GM19328 (cell line): ENCODE measurements around the gene GAREM1.

Source experiments
- ATAC-seq: cut with Tn5 transposase; IDR thresholded peaks from one replicate; pipeline ENCODE4 v1.9.1; 2021; ENCODE audit warnings: mild to moderate bottlenecking, moderate library complexity; ENCODE audit not compliant: unreplicated experiment

GAREM1 gene

GRCh38 chr18:32335228-32335627 lies 135.5 kb downstream of the GAREM1 start:
- ATAC-seq = no peak

GRCh38 chr18:32333781-32334180 lies 136.9 kb downstream of the GAREM1 start:
- ATAC-seq = no peak

DNA sequence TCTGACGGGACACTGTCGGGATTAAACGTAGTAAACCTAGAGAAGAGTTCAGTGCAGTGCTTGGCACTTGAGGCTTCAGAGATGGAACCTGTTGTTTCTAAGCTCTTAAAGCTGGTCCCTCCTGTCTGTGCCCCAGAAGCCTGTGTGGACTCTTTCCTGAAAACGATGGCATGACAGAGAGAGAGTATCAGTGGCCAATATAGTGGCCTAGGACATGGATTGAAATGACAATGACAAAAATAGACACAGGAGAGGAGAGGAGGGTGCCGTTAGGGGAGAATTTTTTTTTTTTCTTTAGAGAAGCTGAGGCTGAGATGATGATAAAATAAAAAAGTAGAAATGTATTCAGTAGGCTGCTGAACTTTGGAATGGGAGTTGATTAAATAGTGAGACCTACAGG lies 138.0 kb downstream of the GAREM1 start:
- no peak for ATAC-seq

GRCh38 chr18:32328974-32329373 lies 141.7 kb downstream of the GAREM1 start:
- no peak for ATAC-seq

DNA sequence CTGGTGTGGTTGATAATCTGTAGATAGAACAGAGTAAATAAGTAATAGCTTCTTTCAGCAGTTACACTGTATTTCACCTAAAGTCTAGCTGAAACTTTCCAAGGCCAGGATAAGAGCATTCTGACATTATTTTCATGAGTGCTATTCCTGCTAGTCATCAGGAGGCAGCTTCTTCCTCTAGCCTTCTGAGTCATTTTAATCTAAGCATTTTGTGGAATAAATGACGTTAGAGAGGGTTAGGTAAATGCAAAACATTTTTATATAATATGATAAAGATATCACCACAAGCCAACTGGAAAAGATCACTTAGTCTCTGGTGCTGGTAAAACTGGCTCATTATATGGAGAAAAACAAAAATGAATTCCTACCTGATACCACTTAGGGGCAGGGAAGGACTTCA lies 142.3 kb downstream of the GAREM1 start:
- no peak for ATAC-seq

- no peak for ATAC-seq
Observed at GRCh38 chr18:32326450-32327308, 144.0 kb downstream of the GAREM1 start.

DNA sequence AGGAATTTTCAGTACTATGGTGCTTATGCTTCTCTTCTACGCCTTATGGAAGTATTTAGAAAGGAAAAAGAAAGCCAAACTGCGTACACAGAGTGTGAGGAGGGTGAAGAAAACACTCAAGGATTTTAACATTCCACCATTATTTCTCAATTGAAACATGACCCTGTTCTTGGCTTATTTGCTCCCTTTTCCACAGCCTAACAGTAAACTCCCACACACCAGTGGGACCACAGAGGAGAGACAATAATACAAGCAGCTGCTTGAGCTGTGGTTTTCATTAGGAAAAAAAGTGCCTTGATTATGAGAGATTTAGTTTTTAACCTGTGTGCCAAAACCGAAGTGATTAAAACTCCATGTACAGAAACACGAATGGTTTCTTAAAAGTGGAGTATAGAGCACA lies 146.5 kb downstream of the GAREM1 start:
- no peak for ATAC-seq

GRCh38 chr18:32321826-32322225 lies 148.9 kb downstream of the GAREM1 start:
- ATAC-seq = no peak

DNA sequence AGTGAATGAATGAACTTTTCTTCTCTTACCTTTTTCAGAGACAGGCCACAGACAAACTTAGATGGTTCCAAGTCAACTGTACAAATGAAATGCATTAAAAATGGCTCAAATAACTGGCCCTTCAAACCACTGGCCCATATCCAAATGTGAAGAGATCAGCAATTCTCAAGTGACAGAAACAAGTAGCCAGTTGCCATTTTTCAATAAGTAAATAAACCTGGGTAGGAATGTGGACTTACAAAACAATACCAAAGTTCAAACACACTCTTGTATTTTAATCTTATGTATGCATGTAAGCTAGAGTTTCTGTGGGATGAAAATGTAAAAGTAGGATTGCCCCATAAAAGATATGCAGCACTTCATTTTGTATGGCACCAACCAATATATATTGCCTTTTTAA lies 151.6 kb downstream of the GAREM1 start:
- ATAC-seq = no peak

DNA sequence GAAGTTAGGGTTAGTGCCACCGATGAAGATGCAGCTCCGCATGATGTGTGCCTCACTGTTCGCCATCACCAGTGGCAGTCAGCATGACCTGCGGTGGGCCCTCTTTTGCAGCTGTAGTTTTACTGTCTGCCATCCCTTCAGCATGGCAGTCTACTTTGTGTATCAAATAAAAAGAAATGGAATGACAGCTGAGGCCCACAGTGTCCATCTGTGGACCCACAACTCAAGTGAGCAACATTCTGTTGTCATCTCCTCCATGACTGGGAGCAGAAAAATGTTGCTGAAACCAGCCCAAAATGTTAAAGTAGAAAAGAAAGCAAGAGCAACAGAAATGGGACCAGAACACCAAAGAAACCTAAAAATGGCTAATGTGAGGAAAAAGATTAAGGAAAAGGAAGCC lies 152.1 kb downstream of the GAREM1 start:
- ATAC-seq = no peak

DNA sequence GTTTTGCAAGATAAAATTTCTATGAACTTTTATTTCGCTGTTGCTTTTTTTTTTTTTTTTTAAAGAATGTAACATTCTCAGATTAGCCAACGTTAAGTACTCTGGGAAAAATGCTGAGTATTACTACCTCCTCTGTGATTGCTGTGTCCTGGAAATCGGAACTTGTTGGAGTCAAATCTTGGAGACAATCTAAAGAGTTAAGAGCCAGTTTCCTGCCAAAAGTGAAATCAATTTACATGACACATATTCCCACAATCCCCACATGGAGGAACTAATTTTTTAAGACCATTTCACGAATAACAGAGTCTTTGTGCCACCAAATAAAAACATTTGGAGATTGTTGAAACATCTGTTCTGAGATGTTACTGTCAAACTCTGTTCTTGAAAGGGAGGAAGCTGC lies 153.0 kb downstream of the GAREM1 start:
- ATAC-seq = no peak

DNA sequence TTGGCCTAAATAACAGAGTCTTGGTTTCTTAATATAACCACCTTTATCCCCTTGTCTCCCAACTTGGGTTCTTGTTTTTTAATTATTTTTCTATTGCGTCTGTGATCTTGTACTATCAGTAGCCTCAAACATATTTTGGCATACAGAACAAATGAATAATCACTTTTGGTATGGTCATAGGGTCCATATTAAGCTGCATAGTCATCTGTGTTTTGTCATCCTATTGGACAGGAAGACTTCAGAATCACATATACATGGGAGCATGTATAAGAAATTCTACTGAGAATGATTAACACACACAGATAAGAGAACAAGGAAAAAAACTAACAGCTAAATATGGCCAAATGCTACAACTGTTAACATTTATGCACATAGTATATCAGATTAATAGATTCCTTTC lies 154.8 kb downstream of the GAREM1 start:
- ATAC-seq = no peak

DNA sequence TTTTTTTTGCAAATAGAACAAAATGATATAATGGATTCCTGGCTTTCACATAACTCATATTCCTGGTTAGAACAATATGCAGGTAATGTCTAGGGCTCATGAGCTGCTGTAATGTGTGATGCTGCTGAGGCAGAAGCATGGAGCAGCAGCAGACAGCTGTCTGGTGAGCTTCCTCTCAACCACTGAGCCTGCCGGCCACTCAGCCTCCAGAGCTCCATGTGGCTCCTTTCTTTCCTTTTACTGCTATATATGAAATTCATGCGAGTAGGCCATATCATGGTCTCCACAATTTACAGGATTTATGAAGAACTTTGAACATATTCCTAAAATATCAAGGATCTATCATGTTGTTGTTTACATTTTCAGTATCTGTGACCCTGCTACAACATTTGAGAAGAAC lies 159.9 kb downstream of the GAREM1 start:
- ATAC-seq = no peak

DNA sequence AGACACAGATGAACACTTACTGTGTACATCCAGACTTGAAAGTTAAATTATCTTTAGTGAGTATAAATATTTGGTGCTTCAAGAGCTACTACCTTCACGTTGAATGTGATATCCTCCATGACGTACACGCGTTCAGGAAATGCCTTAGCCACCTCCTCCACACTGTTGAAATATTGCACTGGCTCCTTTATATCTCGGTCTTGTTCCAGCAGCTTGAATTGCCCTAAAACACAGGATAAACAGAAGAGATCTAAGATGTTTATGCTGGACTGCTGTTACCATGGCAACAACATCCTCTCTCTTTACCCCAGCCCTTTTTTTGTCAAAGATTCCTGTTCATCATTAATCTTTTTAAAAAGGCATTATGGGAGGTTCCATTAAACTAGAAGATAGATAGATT lies 160.6 kb downstream of the GAREM1 start:
- ATAC-seq = no peak

GRCh38 chr18:32308493-32309120 lies 162.1 kb downstream of the GAREM1 start:
- ATAC-seq = no peak

DNA sequence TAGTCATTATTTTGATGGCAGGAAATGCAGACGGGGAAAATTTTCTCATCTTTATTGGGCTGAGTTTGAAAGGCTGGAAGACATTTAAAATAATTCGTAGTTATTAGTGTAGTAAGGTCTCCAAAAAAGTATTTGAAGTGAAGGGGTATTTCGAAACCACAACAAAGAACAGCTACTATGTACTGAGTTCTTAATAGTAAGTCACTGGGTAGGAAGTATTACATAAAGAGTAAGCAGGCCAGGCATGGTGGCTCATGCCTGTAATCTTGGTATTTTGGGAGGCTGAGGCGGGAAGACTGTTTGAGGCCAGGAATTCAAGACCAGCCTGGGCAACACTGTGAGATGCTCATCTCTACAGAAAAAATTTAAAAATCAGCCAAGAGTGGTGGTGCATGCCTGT lies 167.3 kb downstream of the GAREM1 start:
- no peak for ATAC-seq

- ATAC-seq = no peak
Observed at GRCh38 chr18:32302806-32303205, 167.9 kb downstream of the GAREM1 start.

GRCh38 chr18:32301976-32302743 lies 168.5 kb downstream of the GAREM1 start:
- no peak for ATAC-seq

DNA sequence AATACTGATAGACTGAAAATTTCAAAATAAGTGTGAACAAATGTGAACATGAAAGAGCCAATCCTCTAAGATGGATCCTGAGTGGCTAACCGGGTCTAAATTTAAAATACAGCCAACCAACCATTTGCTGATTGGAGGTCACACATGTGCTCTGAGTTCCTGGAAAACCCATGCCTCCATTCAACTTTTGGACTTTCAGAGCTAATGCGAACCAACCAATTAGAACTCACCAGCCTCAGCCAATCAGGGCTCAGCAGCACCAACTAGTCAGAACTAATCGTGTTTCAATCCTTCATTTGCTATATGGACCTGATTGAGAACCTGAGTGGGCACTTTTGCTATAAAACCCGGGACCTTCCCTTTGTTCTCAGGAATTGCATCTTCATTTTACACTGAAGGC lies 169.3 kb downstream of the GAREM1 start:
- no peak for ATAC-seq

DNA sequence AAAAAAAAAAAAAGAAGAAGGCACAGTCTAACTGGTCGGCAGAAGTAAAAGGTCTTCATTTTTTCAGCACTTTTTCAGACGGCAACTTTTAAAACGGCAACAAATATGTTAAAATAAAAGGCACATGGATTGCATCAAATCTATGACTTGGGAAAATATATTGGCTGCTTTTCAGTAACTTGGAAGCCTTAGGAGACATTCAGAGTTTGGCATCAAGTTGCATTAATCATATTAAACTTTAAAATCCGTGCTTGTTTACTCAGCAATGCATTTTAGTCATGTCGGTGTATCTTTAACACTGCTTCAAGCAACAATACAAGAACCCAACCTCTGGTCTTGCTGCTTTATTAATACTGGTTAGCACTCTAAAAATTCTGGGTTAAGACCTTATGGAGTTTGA lies 169.8 kb downstream of the GAREM1 start:
- no peak for ATAC-seq

GRCh38 chr18:32299484-32299883 lies 171.2 kb downstream of the GAREM1 start:
- no peak for ATAC-seq

DNA sequence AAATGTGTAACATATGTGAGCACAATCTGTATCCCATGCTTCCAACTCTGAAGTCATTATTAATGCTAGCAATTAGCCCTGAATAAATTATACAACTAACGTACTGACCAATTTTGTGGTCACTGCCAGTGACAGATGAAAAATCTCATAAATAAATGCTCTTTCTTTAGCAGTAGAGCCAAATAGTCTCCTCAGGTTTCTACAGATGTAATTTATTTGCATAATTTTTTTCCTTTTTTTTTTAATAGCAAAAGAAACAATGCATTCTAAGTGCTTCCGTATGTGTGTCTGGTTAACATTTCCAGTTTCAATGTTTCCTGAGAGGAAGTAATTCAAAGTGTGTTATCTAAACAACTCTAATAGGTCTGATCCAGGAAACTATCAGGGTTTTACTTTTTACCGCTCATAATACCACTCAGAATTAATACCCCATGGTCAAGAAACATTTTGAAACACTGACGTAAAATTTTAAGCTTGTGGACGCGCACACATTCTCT lies 172.5 kb downstream of the GAREM1 start:
- ATAC-seq = no peak
